Caki2 (cell line): ENCODE measurements around the gene CASQ2. TPM values are rescaled to one million over a fixed set of nuclear protein-coding genes. Genes with fewer than 3 reads are reported as not detected.

ENCODE experiments used
- DNase-seq: peaks from one replicate; pipeline ENCODE4 v3.0.0-alpha.2; 2015; ENCODE audit warnings: low read depth
- in situ Hi-C: cut with HindIII; loops from 2 replicates; pipeline ENCODE4 v1.10.0; 2016; ENCODE audit warnings: low sequenced_read_pairs, low pct_unique_long_range_greater_than_20kb, mixed read lengths
- total RNA-seq: library from RNA; depleted of rRNA; stranded (reverse); fragments of >200 nt; shearing (Covaris generic); gene quantifications from 2 replicates; pipeline ENCODE4 v1.2.3, GENCODE V29; 2014; ENCODE audit warnings: low replicate concordance

The CASQ2 gene
- total RNA-seq, 1 experiment from 2014 or later: not detected

DNA sequence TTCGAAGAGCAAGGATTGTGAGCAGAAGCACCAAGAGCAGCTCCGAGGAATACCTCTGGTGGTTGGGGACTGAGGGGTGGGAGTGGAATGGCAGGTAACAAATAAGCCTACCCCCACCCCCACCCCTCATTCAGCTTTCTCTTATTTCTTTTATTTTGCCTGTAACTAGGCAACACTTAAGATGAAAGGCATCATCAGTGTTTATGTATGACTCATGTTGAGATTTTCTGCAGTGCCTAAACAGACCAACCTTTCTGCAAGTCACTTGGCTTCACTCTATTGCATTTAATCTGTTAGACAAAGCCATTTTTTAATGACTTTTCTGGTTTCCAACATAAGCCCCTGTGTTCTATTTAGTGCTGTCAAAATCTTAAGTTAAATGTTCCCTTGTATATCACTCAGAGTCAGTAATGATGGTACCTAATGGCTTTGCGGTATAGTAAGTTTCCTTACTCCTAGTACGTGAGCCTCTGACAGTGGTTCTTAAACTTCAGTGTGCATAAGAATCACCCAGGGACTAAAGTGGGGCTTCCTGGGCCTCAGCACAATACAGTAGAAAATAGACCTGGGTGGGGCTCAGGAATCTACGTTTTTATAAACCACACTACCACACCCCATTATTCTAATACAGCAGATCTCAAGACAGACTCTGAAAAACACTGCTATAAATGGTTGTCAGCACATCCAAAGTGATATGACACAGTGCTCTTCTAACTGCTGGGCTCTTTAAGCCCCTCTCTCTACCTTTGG lies 19.9 kb downstream of the CASQ2 start:
- peak; percentile 75 for DNase-seq
- in situ Hi-C loops: no loop called here

- in situ Hi-C loops: no loop called here
- no peak for DNase-seq
Observed at GRCh38 chr1:115746021-115746690, 22.4 kb downstream of the CASQ2 start.

DNA sequence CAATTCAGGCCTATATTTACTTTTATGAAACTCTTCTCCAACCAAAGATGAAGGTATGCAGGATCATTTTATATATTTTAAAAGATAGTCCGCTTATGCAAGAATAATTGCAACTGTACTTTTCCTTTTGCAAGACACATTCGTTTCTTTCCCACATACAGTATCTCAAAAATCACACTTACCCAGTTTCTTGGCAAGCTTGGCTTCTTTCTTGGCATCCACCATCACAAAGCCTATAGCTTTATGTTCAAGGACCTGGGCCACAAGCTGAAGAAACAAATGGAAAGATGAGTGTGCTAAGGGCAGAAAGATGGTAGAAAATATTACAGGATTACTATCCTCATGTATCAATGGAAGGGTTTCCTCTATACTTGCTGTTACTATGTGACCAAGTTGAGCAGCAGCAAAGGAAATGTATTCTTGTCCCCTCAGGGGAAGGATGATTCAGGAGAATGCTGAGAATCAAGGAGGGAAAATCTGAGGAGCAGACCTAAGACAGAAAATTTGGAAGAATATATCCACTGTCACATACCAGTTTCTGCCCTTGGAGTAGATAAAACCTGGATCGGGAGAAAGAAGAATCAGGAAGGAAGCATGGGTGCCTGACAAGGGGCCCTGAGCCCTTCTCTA lies 23.8 kb downstream of the CASQ2 start:
- DNase-seq: no peak
- in situ Hi-C loops: no loop called here

DNA sequence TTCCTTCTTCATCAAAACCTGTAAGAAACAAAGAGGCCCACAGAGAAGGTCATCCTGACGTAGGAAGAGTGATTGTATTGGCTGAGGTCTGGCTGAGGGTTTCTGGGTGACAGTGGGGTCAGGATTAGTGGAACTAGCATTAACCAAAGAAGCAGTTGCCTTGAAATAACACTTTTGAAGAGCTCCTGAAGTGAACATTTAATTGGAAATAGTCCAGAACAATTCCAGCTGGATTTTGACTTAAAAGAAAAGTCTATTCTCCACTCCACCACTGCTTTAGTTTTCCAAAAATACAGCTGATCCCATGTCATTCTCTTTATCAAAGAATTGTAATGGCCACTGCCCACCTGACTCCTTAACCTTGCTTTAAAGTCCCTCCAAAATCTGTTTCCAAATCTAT lies 27.7 kb downstream of the CASQ2 start:
- DNase-seq: no peak
- in situ Hi-C loops: no loop called here

- DNase-seq: no peak
- in situ Hi-C loops: no loop called here
Observed at GRCh38 chr1:115732316-115732715, 36.2 kb downstream of the CASQ2 start.

- no peak for DNase-seq
- in situ Hi-C loops: no loop called here
Observed at GRCh38 chr1:115729756-115730155, 38.8 kb downstream of the CASQ2 start.

GRCh38 chr1:115728341-115728740 lies 40.2 kb downstream of the CASQ2 start:
- no peak for DNase-seq
- in situ Hi-C loops: no loop called here

DNA sequence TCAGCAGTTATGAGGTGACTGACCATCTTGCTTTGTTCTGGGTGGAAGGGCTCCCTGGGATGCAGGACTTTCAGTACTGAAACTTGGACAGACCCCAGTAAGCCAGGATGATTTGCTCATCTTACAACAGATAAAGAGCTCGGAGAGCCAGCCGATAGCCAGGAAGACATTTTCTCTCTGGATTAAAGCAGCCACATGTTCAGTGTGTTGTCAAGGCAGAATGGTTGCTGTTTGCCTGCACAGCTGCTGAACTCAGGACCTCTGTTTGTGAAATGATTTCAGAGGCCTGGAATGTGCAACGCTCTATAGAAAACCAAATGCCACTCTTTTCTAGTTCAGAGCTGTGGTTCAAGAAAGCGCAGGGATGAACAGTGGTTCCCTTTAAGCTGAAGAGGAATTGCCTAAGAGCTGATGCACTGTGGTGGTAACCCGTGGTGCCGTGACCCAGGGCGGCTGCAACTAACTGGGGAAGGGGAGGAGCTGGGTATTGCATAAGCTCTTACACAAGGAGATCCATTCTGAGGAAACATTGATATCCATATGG lies 40.7 kb downstream of the CASQ2 start:
- in situ Hi-C loops: no loop called here
- DNase-seq: peak; percentile 43

- no peak for DNase-seq
- in situ Hi-C loops: no loop called here
Observed at GRCh38 chr1:115726570-115726969, 41.9 kb downstream of the CASQ2 start.

- in situ Hi-C loops: no loop called here
- DNase-seq: no peak
Observed at GRCh38 chr1:115726161-115726560, 42.4 kb downstream of the CASQ2 start.

- in situ Hi-C loops: no loop called here
- DNase-seq: no peak
Observed at GRCh38 chr1:115725600-115725999, 42.9 kb downstream of the CASQ2 start.

DNA sequence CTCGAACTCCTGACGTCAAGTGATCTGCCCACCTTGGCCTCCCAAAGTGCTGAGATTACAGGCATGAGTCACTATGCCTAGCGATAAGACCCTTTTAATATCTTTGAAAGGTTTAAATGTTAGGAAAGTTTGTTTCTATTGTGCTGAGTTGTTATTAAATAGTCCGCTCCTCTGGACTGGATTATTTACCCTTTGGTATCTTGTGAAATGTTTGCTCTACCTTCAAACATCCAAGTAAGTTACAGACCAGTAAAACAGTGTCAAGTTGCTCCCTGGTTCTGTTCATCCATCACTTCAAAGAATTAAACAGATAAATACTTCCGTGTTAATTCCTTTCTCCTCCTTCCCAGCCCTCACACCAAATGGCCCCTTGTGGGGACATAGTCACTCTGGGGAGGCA lies 44.8 kb downstream of the CASQ2 start:
- in situ Hi-C loops: no loop called here
- no peak for DNase-seq

GRCh38 chr1:115722221-115722620 lies 46.3 kb downstream of the CASQ2 start:
- no peak for DNase-seq
- in situ Hi-C loops: no loop called here

DNA sequence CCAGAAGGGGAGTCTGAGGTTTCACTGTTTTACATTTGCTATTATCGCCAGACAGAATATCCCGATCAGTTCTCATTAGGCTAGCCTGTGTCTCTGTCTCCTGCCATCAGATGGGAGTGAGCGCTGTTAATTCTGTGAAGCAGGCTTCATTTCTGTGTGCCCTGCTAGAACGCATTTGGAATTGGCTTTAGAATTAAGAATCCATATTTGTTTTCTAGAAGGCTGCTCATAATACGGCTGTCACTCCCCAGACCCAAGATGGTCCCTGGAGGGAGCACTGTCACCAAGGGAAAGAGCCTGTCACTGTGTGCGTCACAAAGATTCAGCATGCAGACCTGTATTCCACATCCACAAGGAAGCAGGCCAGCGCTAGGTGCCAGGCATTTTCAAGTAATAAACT lies 49.2 kb downstream of the CASQ2 start:
- no peak for DNase-seq
- in situ Hi-C loops: no loop called here

DNA sequence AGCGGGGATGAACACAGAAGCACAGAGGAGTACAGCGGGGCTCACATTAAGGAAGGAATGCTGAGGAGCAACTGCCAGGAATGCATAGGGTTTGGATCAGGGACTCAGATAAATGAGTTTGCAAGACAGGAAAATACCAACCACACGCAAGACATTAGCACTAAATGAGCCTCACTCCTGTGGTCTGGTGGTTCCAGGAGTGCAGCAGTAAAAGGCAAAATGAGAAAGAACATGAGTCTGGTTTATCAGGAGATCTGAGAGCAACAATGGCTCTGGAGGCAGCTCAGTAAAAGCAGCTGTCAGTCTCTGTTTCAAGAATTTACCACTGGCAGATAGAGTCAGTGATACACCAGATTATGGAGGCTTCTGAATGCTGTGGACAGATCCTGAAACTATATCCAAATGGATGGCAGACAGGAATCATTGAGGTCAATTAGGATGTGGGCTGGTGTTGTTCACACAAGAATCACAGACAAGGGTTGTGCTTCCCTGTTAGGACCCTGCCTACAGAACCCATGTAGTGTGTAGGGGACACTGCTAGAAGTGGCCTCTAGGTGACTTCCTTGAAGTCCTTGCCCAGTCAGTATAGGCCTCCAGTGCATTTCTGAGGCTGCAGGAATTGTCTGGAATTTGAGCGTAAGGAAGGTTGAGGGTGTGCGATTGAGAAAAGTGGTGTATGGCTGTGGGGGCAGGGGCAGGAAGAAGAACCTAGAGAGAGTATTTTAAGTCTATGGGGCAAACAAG lies 50.3 kb downstream of the CASQ2 start:
- DNase-seq: no peak
- in situ Hi-C loops: no loop called here

- in situ Hi-C loops: no loop called here
- DNase-seq: peak; percentile 30
Observed at GRCh38 chr1:115717541-115717940, 51.0 kb downstream of the CASQ2 start.

- in situ Hi-C loops: no loop called here
- DNase-seq: peak; percentile 58
Observed at GRCh38 chr1:115714572-115715141, 53.9 kb downstream of the CASQ2 start.

DNA sequence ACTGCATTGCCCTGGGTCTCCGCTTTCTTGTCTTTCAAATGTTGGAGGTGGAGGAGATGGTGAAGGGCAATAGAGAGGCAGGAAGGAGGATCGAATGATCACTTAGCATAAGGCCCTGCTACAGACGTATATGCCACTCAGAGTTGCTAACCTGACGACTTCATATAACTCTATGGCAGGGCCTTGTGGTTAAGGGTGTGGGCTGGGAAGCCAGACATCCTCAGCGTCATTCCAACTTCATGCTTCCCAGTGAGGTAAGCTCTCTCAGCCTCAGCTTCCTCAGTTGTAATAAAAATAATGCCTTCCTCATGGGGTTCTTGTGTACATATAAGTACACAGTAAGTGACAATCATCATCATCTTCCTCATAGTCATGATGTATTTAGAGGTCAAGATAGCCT lies 54.6 kb downstream of the CASQ2 start:
- no peak for DNase-seq
- in situ Hi-C loops: no loop called here
